Transverse colon (tissue), 3 donors: ENCODE data around the gene NCOA5.

ENCODE experiments used
- EP300 ChIP-seq: sonication (generic); formaldehyde crosslinking; IDR thresholded peaks from one replicate; pipeline ENCODE4 v1.6.1; 2017; ENCODE audit warnings: antibody characterized with exemption, low read depth
- POLR2A ChIP-seq: fragments of 450-650 bp; IDR thresholded peaks from one replicate; pipeline ENCODE4 v1.6.1; 2016; ENCODE audit warnings: antibody characterized with exemption, mild to moderate bottlenecking, moderate library complexity
- TF ChIP-seq, protein P1 (sequence below), 5 experiments: fragments of 200-600 bp in 3 of 5; fragments of 450-650 bp in 2 of 5; sonication (generic) in 3 of 5; IDR thresholded peaks; 1 replicate in 2 of 5; 2 replicates in 3 of 5; pipeline ENCODE4 v1.5.1; 2016 to 2017; ENCODE audit warnings: antibody characterized with exemption in 5 of 5, inconsistent platforms in 3 of 5, mild to moderate bottlenecking in 2 of 5, moderate library complexity in 1 of 5

DNA sequence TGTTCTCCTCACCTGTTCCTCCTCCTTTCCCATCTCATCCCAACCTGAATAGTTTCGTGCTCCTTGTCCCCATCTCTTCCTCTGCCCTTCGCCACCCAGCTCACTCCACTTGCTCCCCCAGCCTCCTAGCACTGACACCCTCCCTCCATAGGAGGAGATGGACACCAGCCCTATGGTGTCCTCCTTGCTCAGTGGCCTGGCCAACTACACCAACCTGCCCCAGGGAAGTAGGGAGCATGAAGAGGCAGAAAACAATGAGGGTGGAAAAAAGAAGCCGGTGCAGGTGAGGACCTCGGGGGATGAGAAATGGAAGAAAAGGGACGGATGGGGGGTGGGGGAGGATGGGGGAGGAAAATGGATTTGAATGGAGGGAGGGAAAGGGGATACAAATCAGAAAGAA, 54.5 kb downstream of the NCOA5 start:
- TF ChIP-seq, protein P1, sequence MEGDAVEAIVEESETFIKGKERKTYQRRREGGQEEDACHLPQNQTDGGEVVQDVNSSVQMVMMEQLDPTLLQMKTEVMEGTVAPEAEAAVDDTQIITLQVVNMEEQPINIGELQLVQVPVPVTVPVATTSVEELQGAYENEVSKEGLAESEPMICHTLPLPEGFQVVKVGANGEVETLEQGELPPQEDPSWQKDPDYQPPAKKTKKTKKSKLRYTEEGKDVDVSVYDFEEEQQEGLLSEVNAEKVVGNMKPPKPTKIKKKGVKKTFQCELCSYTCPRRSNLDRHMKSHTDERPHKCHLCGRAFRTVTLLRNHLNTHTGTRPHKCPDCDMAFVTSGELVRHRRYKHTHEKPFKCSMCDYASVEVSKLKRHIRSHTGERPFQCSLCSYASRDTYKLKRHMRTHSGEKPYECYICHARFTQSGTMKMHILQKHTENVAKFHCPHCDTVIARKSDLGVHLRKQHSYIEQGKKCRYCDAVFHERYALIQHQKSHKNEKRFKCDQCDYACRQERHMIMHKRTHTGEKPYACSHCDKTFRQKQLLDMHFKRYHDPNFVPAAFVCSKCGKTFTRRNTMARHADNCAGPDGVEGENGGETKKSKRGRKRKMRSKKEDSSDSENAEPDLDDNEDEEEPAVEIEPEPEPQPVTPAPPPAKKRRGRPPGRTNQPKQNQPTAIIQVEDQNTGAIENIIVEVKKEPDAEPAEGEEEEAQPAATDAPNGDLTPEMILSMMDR (IDR thresholded peaks at IDR 0.05), result no peak
- no peak for TF ChIP-seq EP300
- TF ChIP-seq POLR2A, result no peak
